Measurements from ENCODE around the gene CCR5.

DNA sequence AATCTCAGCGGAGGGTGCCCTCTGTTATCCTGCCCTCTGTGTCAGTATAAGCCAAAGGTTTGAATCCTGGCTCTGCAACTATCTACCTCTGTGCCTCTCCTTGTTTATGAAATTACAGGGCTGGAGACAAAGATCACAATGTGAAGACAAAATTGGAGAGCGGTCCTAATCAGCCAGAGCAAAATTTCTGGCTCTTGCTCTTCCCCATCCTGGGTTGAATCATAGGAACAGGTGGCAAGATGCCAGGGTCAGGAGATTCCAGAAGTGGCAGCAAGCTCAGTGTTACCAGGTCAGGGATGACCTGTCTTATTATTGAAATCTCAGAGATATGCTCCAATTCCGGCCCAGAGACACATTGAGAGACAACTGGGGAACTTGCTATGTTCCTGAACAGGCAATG is 19.1 kb upstream of the CCR5 start:
- no peak for TF ChIP-seq BHLHE40 (IDR thresholded peaks at IDR 0.05; ENCODE audit: low read length)
- TF ChIP-seq NONO (IDR thresholded peaks at IDR 0.05; ENCODE audit: low read depth in 2 of 2, low read length in 1 of 2) = no peak
- TF ChIP-seq, protein P1, sequence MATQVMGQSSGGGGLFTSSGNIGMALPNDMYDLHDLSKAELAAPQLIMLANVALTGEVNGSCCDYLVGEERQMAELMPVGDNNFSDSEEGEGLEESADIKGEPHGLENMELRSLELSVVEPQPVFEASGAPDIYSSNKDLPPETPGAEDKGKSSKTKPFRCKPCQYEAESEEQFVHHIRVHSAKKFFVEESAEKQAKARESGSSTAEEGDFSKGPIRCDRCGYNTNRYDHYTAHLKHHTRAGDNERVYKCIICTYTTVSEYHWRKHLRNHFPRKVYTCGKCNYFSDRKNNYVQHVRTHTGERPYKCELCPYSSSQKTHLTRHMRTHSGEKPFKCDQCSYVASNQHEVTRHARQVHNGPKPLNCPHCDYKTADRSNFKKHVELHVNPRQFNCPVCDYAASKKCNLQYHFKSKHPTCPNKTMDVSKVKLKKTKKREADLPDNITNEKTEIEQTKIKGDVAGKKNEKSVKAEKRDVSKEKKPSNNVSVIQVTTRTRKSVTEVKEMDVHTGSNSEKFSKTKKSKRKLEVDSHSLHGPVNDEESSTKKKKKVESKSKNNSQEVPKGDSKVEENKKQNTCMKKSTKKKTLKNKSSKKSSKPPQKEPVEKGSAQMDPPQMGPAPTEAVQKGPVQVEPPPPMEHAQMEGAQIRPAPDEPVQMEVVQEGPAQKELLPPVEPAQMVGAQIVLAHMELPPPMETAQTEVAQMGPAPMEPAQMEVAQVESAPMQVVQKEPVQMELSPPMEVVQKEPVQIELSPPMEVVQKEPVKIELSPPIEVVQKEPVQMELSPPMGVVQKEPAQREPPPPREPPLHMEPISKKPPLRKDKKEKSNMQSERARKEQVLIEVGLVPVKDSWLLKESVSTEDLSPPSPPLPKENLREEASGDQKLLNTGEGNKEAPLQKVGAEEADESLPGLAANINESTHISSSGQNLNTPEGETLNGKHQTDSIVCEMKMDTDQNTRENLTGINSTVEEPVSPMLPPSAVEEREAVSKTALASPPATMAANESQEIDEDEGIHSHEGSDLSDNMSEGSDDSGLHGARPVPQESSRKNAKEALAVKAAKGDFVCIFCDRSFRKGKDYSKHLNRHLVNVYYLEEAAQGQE (IDR thresholded peaks at IDR 0.05; ENCODE audit: borderline replicate concordance) = no peak
- TF ChIP-seq, protein P1 (CRISPR knock-in tag; IDR thresholded peaks at IDR 0.05; ENCODE audit: low read depth) = no peak
- no peak for TF ChIP-seq TEAD1 (CRISPR knock-in tag; IDR thresholded peaks at IDR 0.05)

Data from K562 (cell line).